Endodermal cell (in vitro differentiated cells): ENCODE results near the gene LRRC63. TPM values are rescaled to one million over a fixed set of nuclear protein-coding genes. Genes with fewer than 3 reads are reported as not detected.

Experiments
- DNase-seq: peaks from one replicate; pipeline ENCODE4 v3.0.0-alpha.2; 2017
- H3K27ac ChIP-seq: 2 replicates; pipeline ENCODE4 v1.5.1; 2013; ENCODE audit warnings: mild to moderate bottlenecking, low read depth, low read length, moderate library complexity
- H3K27me3 ChIP-seq: 2 replicates; pipeline ENCODE4 v1.6.1; 2013; ENCODE audit warnings: mild to moderate bottlenecking, low read length, moderate library complexity; ENCODE audit not compliant: insufficient read depth, control insufficient read depth, poor library complexity, severe bottlenecking
- H3K36me3 ChIP-seq: 2 replicates; pipeline ENCODE4 v1.7.0; 2013; ENCODE audit warnings: mild to moderate bottlenecking, low read length, moderate library complexity; ENCODE audit not compliant: control insufficient read depth, insufficient read depth
- H3K4me1 ChIP-seq: one replicate; pipeline ENCODE4 v1.7.0; 2013; ENCODE audit warnings: low read length; ENCODE audit not compliant: control insufficient read depth, insufficient read depth
- H3K4me3 ChIP-seq: 2 replicates; pipeline ENCODE4 v1.5.1; 2013; ENCODE audit warnings: mild to moderate bottlenecking, low read length, moderate library complexity
- H3K9ac ChIP-seq: 2 replicates; pipeline ENCODE4 v1.6.1; 2013; ENCODE audit warnings: mild to moderate bottlenecking, low read length, moderate library complexity; ENCODE audit not compliant: poor library complexity, severe bottlenecking; ENCODE audit errors: extremely low read depth
- H3K9me3 ChIP-seq: 2 replicates; pipeline ENCODE4 v1.6.1; 2013; ENCODE audit warnings: mild to moderate bottlenecking, low read length, moderate library complexity; ENCODE audit not compliant: control insufficient read depth
- H3K27ac Mint-ChIP-seq: 2 replicates; pipeline ENCODE4 v1.8.0; 2020; ENCODE audit warnings: mixed read lengths
- H3K27me3 Mint-ChIP-seq: 2 replicates; pipeline ENCODE4 v1.8.0; 2021; ENCODE audit warnings: mild to moderate bottlenecking, mixed read lengths; ENCODE audit not compliant: insufficient read depth
- H3K36me3 Mint-ChIP-seq: 2 replicates; pipeline ENCODE4 v1.8.0; 2020; ENCODE audit warnings: low read depth, mixed read lengths
- H3K4me1 Mint-ChIP-seq: 2 replicates; pipeline ENCODE4 v1.8.0; 2020; ENCODE audit warnings: mixed read lengths
- H3K4me3 Mint-ChIP-seq: 2 replicates; pipeline ENCODE4 v1.8.0; 2020; ENCODE audit warnings: mild to moderate bottlenecking, moderate library complexity, mixed read lengths
- H3K9me3 Mint-ChIP-seq: 2 replicates; pipeline ENCODE4 v1.8.0; 2020; ENCODE audit warnings: mild to moderate bottlenecking, mixed read lengths
- WGBS, 2 experiments: methylation state at CpG; one replicate each; pipeline versions ENCODE4 v1.1.5 to v1.1.7; 2013; ENCODE audit warnings: missing lambda C conversion rate in 2 of 2, mixed read lengths in 1 of 2; ENCODE audit not compliant: insufficient coverage in 1 of 2, insufficient read length in 1 of 2; 5-methylcytosine and 5-hydroxymethylcytosine counted together
- total RNA-seq, 2 donors: library from RNA; stranded (reverse); fragmentation: NEBNext Ultra II Directional in 1 of 2; extraction: Animal tissue kit (Norgen Biotek cat#: 25700) in 1 of 2; gene quantifications; 2 replicates in 1 of 2; 3 replicates in 1 of 2; pipeline ENCODE4 v1.2.1, GENCODE V29; 2021
- TF ChIP-seq, protein P1 (sequence below): fragments of 200-600 bp; sonication (generic); conservative IDR thresholded peaks from 2 replicates; pipeline ENCODE4 v1.5.0; 2021; ENCODE audit warnings: antibody characterized with exemption, mild to moderate bottlenecking

The LRRC63 gene
- total RNA-seq, 2 donors from 2014 or later, result not detected

DNA sequence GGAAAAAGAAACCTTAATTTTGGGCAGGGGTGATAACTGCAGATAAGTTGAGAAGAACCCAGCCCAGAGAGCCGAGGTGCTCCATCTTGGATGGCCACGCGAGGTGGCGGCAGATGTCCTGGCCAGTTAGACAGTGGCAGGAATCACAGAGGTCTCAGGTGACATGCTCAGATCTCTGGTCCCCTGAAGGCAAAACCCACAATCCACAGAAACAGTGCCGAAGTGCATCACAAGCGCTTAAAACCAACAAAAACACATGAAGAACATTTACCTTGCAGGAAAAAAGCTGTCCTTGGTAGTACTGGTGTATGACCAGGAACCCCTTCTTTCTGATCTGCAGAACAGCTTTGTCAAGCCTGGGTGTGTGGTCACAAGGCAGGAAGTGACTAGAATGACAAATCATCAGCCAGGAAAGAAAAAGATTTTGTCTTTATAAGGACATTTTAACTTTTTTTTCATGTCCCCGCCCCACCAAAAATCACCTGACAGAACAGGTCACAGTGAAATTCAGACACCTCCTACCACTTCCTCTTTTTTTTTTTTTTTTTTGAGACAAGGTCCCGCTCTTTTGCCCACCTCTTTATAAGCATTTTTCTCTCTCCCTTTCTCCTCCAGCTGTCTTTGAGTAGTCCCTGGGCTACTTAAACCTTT lies 29.8 kb upstream of the LRRC63 start, which contains the start of gene LCP1:
Gene LCP1, minus strand, starts transcription at position 338 of the 651 bp plus-strand sequence. CDS start 22,515 bp downstream, outside the sequence.
- Histone ChIP-seq H3K9me3 (no peaks in the 10 kb centered on the region), H3K27me3 (no peaks in the 10 kb centered on the region), H3K27ac (no peak within 1 kb of the TSS), H3K4me1 (peaks cover 4% of the 10 kb centered on the region), H3K9ac (no peak within 1 kb of the TSS), H3K36me3 (no peaks in the 10 kb centered on the region), H3K4me3 (no peak within 1 kb of the TSS)
- WGBS, 2 experiments, result 92 to 95% methylated on average over 4 to 8 of the region's 8 CpGs
- Mint-ChIP-seq H3K27me3 (no peaks in the 10 kb centered on the region), H3K27ac (peak within 1 kb of the TSS; percentile 20), H3K4me1 (peaks cover 34% of the 10 kb centered on the region), H3K4me3 (peak within 1 kb of the TSS; percentile 50), H3K36me3 (no peaks in the 10 kb centered on the region), H3K9me3 (no peaks in the 10 kb centered on the region)
- TF ChIP-seq, protein P1, sequence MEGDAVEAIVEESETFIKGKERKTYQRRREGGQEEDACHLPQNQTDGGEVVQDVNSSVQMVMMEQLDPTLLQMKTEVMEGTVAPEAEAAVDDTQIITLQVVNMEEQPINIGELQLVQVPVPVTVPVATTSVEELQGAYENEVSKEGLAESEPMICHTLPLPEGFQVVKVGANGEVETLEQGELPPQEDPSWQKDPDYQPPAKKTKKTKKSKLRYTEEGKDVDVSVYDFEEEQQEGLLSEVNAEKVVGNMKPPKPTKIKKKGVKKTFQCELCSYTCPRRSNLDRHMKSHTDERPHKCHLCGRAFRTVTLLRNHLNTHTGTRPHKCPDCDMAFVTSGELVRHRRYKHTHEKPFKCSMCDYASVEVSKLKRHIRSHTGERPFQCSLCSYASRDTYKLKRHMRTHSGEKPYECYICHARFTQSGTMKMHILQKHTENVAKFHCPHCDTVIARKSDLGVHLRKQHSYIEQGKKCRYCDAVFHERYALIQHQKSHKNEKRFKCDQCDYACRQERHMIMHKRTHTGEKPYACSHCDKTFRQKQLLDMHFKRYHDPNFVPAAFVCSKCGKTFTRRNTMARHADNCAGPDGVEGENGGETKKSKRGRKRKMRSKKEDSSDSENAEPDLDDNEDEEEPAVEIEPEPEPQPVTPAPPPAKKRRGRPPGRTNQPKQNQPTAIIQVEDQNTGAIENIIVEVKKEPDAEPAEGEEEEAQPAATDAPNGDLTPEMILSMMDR, result no peak
- peak; percentile 47 for DNase-seq

DNA sequence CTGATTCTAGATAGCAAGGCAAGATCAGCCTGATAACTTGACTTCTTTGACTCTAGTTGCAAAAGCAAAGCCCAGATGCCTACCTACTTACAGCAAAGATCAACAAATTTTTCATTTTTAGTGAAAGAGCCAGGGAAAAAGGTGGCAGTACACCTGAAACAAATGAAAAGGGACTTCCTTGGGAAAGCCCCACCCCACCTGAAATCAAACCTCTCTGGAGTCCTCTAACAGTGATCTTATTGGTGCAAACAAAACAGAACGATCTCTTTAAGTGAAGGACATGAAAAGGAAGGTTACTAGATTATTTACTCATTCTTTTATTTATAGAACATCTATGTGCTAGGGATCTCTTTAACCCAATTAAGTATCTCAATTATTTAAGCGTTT lies 29.2 kb upstream of the LRRC63 start:
- Histone ChIP-seq H3K27me3 (no peaks in the 10 kb centered on the region), H3K9me3 (no peaks in the 10 kb centered on the region), H3K36me3 (no peaks in the 10 kb centered on the region), H3K9ac (no peak overlapping the region), H3K4me3 (no peak overlapping the region), H3K27ac (no peak overlapping the region), H3K4me1 (peaks cover 4% of the 10 kb centered on the region)
- H3K4me3 Mint-ChIP-seq, result peak overlapping the region; percentile 50
- no peak overlapping the region for H3K27ac Mint-ChIP-seq
- H3K36me3 Mint-ChIP-seq, result no peaks in the 10 kb centered on the region
- TF ChIP-seq, protein P1, result no peak
- DNase-seq, result no peak
- no peaks in the 10 kb centered on the region for H3K9me3 Mint-ChIP-seq
- H3K4me1 Mint-ChIP-seq, result peaks cover 34% of the 10 kb centered on the region
- 79% methylated on average over 2 of the region's 2 CpGs; no CpG with 5 or more reads in 1 of the 2 experiments for WGBS, 2 experiments
- no peaks in the 10 kb centered on the region for H3K27me3 Mint-ChIP-seq

DNA sequence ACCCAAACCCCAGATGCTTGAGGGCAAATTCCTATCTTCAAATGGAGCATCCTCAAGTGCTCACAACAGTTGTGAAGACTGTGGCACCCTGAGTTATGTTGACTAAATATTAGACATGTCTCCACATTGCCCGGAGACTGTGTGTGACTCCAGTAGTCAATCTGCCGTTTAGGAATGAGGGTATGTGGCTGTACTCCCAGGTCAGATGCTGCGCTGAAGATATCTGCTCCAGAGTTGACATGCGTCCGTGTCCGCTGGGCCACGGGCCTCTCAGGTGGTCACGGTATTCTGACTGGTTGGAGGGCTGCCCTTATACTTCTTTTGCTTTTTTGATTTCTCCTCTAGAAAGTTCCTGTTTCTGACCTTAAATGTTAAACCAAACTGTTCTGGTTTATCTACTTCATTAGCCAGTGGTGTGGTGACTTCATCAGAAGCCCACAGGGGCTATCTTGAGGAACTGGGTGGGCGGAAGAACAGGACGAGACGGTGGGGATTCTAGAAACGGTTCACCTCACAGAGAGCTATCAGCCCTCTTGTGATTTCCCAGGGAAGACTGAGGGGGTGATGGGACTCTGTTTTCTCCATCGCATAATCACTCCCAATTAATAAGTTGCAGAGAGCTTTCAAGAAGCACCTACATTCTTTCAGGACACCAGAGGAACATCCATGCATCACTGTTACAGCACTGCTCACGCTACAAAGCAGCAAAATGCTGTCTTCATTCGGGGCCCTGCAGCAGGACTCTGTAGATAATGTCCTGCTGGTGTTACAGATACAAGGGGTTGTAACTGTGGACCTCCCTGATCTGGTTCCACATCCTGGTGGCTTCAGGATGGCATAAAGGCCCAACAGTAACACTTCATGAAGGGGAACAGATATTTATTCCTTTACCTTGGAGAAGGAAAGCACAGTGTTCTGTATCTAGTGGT lies 28.4 kb upstream of the LRRC63 start:
- Mint-ChIP-seq H3K36me3 (no peaks in the 10 kb centered on the region), H3K4me1 (peaks cover 34% of the 10 kb centered on the region)
- WGBS, 2 experiments, result 93 to 95% methylated on average over 13 to 15 of the region's 15 CpGs

More for the DNA sequence above, 28.4 kb upstream of the LRRC63 start:
- no peak for DNase-seq
- Histone ChIP-seq H3K4me3 (no peak overlapping the region), H3K36me3 (no peaks in the 10 kb centered on the region), H3K4me1 (peaks cover 4% of the 10 kb centered on the region), H3K27ac (no peak overlapping the region), H3K9me3 (no peaks in the 10 kb centered on the region), H3K9ac (no peak overlapping the region), H3K27me3 (no peaks in the 10 kb centered on the region)
- no peaks in the 10 kb centered on the region for H3K27me3 Mint-ChIP-seq
- TF ChIP-seq, protein P1, result no peak
- no peak overlapping the region for H3K4me3 Mint-ChIP-seq
- no peaks in the 10 kb centered on the region for H3K9me3 Mint-ChIP-seq
- no peak overlapping the region for H3K27ac Mint-ChIP-seq
